NCI-H510A (cell line): ENCODE measurements around the gene BEST3.
"Not testable (repeated sequence)": the region's sequence is repeated elsewhere in the genome, so short reads cannot be mapped to it uniquely, and the experiment has no call there.

ENCODE experiments used
- DNase-seq: peaks from one replicate; lab custom pipeline; 2025; lab: John Stamatoyannopoulos, UW

BEST3 gene

DNA sequence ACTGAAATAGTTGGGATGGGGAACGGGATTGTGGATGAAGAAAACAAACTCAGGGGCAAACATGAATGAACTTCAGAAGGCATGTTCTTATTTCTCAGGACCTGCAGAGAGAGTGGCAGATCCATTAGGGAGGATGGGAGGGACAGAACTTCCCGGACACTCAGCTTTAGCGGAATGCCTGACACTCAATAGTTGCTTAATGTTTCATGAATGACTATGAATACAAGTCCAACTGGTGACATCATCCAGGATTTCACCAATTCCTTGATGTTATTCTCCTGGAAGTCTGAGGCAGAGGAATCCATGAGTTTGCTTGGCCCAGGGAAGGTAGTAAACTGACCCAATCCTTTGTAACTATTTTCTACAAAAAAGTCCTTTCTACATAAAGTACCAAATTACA lies 50.6 kb downstream of the BEST3 start:
- no peak for DNase-seq

DNA sequence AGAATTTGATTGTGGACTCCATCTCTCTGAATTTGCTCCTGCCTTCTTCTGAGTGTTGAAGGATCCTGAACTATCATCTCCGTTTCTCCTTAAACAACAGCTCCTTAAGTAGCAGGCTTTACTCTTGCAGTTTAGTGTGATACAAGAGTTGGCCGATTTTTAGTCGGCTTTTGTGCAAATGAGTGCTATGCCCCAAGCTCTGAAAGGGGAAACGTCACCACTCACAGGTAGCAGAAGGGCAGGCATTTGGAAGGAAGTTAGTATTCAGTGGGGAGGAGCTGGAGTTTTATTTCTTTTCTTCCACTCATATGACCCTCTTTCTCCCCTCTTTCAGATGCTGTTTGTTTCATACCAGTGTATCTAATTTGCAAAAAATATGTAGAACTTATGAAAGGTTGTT lies 51.9 kb downstream of the BEST3 start:
- DNase-seq = no peak

DNA sequence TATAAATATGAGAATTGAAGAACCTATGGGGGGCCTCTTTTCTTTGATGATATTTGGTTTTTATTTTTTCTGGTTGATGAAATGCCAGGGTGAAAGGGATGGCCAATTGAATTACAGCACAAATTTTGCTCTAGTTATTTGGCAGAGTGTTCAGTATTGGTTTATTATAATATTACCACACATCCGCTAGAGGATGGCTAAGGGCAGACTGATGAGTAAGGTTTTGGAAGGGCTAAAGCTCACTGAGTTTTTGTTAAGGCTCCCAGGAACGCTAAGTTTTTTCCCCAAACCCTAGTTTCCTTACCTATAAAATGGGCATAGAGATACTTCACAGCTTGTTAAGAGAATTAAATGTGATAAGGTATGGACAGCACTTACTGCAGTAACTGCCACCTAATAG lies 54.1 kb downstream of the BEST3 start:
- no peak for DNase-seq

DNA sequence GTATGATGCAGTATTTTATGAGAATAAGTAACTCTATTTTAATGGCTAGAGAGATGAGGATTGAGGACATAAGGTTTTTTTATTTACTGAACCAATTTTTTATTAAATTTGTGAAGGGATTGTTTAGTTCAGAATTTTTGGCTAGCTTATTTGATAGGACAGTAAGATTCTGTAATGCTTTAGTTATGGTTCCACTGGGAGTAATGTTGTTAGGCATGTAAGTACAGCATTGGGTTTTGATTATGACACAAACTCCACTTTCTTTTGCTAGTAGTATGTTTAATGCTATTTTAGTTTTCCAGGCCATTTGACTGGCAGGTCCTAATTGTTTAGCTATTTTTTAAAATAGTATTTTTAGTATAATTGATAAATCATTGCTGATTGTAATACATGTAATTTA lies 54.6 kb downstream of the BEST3 start:
- no peak for DNase-seq

DNA sequence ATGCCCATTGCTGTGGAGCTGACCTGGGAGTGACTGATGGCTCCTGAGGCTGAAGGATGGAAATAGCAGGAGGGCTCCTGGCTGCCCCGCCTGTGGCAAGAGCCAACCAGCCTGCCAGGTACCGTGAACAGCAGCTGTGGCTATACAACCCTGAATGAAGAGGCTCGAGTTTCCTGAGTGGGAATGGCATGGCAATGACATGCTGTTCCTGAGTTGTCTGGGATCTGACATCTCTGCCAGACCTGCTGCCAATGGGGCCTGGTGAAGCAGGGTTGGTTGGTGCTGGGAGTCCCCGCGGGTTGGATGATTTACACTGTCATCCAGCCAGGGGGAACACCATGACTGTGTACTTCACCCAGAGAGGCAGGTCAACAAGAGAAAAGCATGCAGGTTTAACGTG lies 56.6 kb downstream of the BEST3 start:
- no peak for DNase-seq

DNA sequence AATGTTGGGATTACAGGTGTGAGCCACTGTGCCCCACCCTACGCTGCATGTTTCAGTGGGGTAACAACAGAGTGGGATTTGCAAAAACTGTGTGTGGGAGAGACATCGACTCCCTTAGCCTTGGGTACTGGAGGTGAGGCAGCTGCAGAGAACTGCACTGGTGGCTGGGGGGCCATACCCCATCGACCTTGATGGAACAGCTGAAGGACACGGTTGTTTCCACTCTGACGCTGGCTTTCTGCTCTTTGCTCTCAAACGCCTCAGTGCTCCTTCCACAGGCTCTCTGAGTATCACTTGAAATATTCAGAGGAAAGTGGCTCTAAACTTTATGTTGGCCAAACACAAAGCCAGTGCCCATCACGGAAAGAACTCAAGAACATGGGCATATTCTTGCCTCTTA lies 57.6 kb downstream of the BEST3 start:
- no peak for DNase-seq

DNA sequence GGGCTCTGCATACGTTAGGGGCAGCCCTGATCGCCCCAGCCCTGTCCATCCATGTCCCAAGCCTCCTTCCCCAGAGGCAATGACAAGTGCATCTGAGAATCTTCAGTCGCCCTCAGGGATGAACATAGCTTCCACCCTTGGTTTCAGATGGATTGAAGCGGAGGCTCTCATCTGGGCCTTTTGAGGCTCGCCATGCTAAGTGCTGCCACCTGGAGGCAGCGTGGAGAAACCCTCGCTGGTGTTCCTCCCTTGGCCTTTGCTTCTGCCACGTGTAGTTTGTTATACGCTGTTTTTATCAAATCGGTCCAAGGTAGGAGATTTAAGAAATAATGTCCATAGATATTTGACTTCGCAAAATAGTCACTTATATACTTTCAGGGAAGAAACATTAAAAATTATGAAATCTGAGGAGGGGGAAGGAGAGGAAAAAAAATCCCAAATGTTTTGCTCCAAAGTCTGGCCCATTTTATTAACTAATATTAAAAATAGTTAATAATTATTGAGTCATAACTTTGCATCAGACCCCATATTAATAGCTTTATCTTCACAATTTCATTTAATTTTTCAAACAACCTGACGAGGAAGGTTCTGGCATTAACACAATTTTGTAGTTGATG lies 59.6 kb downstream of the BEST3 start:
- DNase-seq = peak; percentile 29

DNA sequence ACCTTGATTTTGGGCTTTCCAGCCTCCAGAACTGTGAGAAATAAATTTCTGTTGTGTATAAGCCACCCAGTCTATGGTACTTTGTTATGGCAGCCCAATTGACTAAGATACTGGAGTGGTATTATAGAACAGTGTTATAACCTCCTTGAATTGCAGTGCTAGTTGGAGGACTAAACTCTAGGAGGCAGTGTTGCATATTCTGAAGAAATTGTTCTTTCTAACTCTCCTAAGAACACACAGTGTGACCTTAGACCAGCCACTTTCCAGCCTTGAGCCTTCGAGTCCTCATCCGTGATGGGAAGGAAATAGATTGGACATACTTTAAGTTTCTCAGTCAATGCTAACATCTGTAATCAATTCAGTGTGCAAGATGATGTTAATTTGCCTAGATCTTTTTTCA lies 66.0 kb downstream of the BEST3 start:
- DNase-seq = no peak

DNA sequence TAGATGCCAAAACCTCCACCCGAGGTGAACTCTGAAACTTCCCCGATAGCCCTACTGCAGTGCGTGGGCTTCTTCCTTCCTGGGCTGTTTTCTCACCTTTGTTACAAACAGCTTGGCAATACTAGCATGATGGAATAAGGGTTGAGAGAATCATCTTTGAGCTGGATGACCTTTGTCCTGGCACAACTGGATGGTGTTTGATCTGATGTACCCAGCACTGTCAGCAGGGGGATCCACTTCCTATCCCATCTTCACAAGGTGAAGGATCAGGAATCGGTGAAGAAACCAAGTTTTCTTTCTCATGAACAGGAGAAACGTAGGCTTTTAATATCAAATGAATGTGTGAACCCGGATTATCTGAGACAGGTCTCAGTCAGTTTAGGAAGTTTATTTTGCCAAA lies 68.9 kb downstream of the BEST3 start:
- DNase-seq = no peak

DNA sequence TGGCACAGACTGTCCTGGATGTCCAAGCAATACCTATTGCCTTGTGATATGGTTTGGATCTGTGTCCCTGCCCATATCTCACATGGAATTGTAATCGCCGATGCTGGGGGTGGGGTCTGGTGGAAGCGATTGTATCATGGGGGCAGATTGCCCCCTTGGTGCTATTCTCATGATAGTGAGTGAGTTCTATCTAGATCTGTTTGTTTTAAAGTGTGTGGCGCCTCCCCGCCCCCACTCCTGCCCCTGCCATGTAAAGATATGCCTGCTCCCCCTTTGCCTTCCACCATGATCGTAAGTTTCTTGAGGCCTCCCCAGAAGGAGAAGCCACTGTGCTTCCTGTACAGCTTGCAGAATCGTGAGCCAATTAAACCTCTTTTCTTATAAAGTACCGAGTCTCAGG lies 71.6 kb downstream of the BEST3 start:
- DNase-seq = no peak

DNA sequence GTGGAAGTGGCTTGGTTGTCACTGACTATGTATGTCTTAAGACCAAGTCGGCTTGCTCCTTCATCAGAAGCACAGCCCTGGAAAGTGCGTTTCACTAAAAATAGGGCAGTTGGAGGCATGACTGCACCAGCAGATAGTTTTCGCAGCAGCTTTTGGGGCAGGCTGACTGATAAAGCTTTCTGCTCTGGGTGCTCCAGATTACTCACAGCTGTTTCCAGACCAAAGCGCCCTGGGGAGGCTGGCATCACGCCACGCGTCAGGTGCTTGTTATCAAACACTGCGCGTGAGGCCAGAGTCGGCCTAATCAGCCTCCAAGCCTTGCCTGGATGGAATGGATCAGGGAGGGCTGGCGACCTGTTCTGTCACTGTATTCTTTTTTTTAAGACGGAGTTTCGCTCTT lies 75.1 kb downstream of the BEST3 start:
- no peak for DNase-seq

DNA sequence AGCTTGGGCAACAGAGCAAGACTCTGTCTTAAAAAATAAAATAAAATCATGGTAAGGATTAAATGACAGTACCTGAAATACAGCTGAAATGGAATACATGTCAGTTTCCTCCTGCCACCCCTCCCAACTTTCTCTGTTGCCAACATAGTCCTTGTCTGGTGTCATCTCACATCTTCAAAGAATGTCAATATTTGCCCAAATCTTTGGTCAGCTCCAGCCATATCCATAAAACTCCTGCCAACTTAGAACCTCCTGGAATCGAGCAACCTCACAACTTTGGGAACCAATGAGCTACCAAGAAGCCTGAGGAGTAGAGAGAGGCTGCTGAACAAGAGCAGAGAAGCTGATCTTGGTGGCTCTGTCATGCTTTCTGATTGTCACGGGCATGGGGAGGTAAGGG lies 77.6 kb downstream of the BEST3 start:
- no peak for DNase-seq

DNA sequence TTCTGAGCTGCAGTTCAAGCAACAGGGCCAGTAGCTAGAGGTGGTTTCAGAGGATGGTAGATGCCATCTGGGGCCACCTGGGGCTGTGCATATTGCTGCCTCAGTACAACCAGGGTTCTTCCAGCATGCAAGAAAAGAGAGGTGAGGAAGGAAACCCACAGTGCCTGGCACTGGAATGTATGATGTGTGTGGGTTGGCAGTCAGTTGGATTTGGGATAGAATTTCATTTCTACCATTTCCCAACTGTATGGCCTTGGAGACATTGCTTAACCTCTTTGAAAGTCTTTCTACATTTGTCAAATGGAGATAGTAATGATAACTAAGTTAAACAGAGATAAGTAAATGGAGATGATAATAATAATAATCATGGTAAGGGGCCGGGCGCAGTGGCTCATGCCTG lies 78.2 kb downstream of the BEST3 start:
- no peak for DNase-seq

DNA sequence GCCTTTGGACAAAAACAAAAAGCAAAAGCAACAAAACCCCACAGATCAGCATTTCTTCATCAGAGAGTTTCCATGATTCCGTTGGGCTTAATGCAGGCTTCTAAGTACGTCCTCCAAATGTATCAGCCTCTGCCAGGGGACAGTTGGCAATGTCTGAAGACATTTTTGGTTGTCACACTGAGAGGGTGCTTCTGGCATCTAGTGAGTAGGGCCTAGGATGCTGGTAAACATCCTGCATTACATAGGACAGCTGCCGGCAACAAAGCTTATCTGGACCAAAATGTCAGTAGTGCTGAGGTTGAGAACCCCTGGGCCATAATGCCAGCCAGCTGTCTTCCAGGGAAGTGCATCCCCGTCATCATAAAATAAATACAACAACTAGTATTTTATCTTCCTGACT lies 79.0 kb downstream of the BEST3 start:
- no peak for DNase-seq

DNA sequence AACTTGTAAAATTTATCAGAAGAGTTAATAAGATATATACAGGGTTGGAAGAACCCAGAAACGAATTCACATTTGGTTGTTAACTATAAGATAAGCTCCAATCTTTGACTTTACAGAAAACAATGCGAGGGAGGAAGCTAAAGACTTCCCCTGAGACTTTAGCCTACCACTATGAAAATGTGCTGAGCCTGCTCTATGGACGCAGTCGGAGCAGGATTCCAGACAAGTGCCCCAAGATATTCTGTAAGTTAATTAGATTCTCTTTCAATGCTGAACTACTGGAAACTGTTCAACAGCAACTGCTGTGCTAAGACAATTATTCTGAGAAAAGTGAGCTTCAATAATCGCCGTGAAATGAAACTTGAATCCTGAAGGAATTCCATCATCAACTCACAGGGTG lies 80.1 kb downstream of the BEST3 start:
- DNase-seq = no peak

DNA sequence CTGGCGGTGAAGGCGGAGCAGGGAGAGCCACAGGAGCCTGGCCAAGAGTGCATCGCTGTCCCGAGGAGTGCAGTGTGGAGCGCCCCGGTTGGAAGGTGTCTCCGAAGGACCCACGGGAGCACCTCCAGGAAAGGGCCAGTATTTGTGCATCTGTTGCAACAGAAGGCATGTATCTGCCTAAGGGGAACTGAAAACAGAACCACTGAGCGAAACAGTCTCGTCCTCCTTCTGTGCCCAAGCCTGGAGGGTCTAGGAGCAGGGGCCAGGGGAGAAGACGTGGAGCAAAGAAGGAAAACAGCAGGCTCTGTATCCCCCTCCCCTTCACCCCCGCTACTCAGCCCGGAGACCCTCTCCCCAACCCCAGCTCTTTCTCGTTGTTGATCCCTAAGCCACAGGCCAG lies 83.1 kb downstream of the BEST3 start:
- no peak for DNase-seq

DNA sequence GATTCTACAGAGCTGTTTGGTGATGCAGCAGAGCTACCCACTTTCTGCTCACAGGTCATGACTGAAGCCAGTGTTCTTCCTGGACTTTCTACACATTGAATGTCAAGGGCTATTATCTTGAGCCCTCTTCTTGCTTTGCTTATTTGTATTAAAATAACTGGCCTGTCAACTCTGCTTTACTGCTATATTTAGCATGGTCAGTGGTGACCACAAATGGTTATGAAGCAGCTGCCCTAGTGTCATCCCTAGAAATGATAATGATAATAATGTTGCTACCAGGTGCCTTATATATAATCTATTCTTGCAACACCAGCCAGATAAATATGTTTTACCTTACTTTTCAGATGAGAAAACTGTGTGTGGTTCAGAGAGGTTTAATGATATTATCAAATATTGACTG lies 85.8 kb downstream of the BEST3 start:
- no peak for DNase-seq

DNA sequence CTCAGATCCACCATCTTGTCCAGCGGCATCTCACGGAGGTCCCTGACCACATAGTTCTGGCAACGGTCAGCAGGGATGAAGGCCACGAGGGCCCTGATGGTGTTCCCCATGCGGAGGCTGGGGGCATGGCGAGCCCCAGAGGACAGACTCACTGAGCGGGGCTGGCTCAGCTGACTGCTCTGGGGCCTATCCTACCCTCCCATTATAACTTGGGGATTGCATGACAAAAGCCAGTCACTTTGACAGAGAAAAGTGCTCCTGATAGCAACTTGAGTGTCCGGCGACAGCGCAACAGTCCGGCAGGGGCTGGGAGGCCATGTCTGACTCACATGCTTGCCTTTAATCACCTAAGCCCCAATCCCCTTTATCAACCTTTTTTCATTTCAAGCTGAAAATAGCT lies 88.4 kb downstream of the BEST3 start, which contains the start of gene LRRC10:
TSS of gene LRRC10 (minus strand) at position 179 of the 400 bp plus-strand sequence. CDS start at position 110, 69 bp downstream.
- DNase-seq = no peak

DNA sequence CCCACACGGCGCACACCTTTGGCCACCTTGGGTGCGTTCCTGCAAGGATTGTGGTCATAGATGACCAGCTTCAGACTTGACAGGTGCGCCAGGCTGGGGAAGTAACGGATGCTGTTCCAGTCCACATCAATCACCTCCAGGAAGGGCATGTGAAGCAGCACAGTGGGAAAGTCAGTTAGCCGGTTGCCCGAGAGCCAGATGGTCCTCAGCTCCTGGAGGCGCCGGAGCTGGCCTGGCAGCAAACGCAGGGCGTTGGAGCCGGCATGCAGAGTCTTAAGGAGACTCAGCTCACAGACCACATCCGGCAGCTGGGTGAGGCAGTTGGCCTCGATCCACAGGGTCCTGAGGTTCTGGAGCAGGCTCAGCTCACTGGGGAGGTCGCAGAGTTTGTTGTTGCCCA lies 89.0 kb downstream of the BEST3 start:
- DNase-seq = no peak

DNA sequence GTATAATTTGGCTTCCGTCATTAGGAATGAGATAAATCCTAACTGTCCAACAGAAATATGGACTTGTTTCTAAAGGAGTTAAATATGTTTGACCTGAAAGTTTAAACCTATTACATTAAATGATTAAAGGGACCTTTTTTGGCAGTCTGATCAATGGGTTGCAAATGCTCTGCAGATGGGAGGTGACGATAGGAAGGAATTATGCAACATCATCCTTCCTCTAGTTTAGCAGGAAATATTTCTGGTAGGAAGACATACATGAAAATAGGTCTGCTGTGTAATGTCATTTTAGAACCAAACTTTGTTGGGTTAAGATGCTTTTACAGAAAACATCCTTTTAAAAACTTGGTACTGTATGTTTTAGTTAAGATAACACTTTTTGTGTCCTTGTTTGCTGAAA lies 91.0 kb downstream of the BEST3 start:
- DNase-seq = no peak

DNA sequence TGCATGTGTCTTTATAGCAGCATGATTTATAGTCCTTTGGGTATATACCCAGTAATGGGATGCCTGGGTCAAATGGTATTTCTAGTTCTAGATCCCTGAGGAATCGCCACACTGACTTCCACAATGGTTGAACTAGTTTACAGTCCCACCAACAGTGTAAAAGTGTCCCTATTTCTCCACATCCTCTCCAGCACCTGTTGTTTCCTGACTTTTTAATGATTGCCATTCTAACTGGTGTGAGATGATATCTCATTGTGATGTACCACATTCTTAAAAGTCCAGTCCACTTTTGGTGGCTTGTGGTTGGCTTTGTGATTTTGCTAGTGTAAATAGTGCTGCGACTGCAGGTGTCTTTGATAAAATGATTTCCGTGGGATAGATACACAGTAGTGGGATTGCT lies 94.8 kb downstream of the BEST3 start:
- not testable (repeated sequence) for DNase-seq
